ENCODE results near the gene SMARCE1.

SMARCE1 gene

DNA sequence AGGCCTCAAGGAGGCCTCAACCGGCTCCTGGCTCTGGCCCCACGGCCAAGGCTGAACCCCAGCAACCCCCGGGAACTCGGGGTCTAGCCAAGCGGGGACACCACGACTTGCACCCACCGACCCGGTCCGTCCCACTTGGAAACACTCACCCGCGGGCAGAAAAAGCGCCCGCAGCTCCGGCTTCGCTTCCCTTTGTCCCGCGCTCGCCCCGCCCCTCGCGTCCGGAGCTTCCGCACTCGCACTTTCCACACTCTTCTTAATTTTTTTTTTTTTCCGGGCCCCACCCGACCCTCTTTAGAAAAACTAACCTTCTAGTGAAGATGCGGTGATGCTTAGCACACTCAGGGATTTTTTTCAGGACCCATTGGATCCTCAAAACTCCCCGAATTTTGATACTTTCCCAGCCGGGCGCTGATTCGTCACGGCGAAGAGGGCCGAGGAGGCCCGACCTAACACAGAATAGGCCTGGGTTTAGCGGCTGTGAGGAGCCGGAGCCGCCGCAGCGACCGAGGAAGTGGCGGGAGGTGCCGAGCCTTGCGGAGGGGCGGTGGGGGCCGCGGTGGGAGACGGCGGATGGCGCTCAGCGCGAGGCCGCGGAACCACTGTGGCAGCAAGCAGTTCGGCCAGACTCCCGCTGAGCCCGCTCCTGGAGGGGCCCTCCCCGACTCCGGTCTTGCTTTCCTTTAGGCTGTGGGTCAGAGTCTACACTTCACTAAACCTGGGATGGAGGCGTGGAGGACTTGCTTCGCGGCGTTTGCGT lies at the start of gene SMARCE1:
Gene SMARCE1, minus strand, starts transcription at position 195 of the 760 bp plus-strand sequence. CDS start 2,016 bp downstream, outside the sequence.
- peak; percentile 78 for DNase-seq (ENCODE audit: low read depth, low spot score)

DNA sequence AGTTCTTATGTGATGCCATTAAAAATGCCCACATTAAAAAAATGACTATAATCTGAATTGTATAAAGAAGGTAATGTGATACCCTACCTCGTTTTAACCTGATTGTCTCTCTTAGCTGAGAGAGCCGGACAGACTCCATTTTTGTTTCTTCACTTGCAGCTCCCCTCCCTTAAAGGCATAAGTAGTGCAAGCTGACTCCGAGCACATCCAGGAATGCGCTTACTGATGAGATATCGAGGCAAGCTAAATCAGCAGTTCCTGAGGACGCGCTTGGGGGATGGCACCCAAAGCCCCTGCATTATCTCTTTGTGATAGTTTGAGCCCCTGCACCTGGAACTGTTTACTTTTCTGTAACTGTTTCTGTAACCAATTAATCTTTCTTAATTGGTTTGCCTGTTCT lies 49.7 kb upstream of the SMARCE1 start:
- peak; percentile 27 for DNase-seq (ENCODE audit: low read depth, low spot score)

DNA sequence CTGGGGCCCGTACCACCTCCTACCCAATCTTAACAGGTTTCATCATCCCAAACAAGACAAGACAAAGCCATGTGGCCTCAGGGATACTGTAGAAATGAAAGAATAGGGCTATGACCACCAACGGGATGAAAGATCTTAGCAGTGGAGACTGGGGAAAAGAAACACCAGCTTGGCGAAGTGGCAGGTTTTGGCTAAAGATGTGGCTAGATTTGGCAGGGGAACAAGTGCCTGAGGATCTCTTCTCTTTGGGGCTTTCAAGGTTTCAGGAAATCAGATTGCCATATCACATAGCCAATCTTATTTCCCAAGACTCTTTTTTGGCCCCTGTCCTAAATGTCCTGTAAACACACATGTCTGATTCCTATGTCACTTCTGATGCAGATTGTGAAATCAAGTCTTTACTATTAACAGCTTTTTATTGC lies 49.0 kb upstream of the SMARCE1 start:
- no peak for DNase-seq (ENCODE audit: low read depth, low spot score)

DNA sequence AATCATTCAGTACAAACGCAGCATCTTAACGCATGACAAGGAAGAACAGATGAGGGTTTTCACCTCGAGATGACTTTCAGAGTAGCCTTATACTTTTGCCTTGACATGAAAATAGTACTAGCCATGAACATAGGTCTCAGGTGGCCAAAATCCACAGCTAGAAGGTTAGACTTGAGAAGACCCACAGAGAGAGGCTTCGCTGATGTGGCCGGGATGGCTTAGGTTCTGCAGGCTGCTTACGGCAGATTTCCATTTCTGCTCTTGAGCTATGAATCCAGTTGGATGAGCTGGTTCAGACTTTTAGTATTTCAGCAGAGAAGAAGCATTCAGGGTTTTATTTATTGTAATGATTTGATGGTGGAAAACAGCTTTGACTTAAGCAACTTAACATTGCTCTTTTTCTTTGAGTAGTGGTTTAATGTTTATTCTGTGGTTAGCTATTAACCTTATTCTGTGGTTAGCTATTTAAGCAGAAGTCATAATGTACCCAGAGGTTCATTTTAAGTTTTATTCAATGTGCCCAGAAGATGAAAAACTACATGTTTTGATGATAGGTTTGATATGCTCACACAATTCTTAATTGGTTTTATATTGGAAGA lies 48.4 kb upstream of the SMARCE1 start:
- no peak for DNase-seq (ENCODE audit: low read depth, low spot score)

DNA sequence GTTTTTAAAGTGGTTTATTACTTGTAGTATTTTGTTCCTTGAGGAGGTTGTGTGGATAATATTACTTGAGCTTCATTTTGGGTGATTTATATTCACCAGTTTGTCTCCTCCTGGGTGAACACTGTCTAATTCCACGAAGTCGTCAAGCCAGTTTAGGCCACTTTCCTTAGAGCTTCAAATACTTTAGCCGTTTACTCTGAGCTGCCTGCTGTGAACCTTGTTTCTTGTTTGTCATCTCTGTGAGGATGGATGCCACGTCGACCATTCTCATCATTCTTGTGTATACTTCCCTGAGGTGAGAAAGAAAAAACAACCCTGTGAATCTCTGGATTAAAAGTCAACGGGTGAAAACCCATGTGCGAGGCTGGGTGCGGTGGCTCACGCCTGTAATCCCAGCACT lies 47.0 kb upstream of the SMARCE1 start:
- DNase-seq (ENCODE audit: low read depth, low spot score): peak; percentile 35

DNA sequence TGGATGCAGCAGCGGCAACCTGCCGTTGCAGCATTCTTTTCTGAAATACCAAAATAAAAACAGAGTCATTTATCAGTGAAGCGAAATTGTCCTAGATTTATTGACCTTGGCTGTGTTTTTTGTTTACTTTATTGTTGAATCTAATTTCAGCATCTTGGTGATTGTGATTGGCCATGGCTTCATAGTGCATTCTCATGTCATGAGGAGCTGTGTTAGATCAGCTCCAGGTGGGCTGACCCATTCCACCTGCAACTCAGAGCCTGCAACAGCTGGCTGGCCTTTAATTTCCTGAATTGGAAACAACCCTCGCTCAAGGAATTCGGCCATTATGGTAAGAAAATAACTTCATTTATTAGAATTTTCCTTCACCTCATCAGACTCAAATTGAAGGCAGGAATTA lies 39.5 kb upstream of the SMARCE1 start:
- DNase-seq (ENCODE audit: low read depth, low spot score): no peak

DNA sequence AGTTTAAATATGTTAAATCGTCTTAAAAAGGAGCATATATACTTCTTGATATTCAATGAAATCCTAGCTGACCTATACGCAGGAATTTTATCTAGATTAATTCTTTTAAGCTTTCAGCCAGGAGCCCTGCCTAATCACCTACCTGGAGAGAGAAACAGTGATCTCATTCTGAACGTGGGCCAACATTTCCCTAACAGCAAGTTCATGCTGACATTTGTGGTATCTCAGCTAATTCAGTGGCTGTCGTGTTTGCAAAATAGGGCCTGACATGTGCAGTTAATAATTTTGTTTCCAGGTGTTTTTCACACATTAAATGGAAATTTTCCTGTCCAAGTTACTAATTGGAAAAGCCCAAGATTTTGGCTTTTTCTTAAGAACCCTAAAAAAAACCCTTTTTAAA lies 38.6 kb upstream of the SMARCE1 start:
- no peak for DNase-seq (ENCODE audit: low read depth, low spot score)

DNA sequence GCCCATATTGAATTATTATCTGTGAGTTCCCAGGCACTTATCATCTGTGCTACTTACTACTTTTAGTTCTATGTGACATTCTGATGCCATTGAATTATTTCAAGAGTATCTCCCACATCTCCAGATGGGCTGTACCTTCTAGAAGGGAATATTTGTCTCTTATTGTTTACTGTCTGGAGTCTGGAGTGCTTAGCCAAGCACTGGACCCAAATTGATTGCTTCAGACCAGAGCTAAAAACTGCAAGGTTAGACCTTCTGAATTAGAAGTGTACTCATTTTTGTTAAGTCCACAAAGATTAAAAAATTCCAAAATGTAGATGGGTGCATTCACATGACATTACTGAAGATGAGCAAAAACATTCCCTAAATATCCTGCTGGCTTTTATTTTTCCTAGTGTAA lies 33.4 kb upstream of the SMARCE1 start:
- no peak for DNase-seq (ENCODE audit: low read depth, low spot score)

DNA sequence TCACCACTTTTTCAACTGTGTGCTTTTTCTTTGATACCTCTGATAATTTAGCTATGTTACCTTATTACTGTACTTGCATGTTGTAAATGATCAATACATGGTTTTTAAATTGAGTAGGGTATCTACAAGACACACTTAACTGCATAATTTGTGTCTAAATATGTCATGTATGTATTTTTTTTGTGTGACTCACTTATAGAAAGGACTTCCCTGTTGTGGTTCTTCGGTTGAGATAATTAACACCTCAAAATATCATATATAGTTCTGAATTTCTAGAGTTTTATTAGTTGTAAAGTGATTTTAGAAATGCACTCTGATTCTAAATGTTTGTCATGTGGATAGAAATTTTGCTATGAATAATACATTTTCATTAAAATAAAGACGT lies 31.9 kb upstream of the SMARCE1 start:
- no peak for DNase-seq (ENCODE audit: low read depth, low spot score)

DNA sequence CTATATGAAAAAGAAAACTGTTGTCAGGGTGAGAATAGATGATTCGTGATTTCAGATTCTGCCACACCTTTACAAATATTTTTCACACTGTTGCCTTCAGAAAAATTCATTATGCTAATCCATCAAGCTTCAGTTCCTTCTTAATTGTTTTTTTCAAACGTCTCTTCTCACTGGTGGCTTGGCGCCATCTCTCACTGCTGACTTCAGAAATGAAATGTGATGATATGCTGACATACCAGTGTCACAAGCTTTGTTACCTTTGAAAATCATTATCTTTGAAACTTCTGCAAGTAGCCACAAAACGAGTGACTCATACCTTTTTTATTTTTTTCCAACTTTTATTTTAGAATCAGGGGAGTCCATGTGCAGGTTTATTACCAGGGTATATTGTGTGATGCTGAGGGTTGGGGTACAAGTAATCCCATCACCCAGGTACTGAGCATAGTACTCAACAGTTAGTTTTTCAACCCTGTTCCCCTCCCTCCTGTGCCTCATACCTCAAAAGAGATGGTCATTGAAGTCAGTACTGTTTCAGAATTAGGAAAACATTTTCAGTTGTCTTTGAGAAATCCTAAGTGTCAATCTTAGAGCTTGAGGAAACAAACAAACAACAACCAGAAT lies 31.4 kb upstream of the SMARCE1 start:
- DNase-seq (ENCODE audit: low read depth, low spot score): no peak

DNA sequence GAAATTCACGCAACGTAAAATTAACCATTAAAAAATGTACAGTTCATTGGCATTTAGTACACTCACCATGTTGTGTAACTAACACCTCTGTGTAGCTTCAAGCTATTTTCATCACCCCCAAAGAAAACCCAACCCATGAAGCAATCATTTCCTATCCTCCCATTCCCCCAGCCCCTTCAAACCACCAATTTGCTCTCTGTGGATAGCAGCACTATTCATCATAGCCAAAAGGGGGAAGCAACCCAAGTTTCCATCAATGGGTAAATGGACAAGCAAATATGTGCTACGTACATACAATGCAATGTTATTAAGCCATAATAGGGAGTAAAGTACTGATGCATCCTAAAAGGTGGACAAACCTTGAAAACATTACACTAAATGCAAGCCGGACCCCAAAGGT lies 28.3 kb upstream of the SMARCE1 start:
- no peak for DNase-seq (ENCODE audit: low read depth, low spot score)

DNA sequence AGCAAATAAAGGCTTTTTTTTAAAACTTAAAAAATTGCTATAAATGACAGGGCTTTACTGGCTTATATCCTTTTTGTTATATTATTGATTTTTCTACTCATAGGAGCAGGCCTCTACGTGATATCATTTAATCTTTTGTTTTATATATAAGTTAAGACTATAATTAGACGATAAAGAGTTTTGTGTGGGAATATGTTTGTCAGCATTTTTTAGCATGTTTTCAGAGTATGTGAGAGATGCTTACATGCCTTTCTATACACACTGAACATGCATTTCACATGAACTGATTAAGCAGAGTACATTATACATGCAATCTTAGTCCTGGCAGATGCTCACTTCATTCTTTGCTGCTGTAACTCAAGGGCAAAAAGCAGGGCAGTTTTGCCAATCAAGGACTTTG lies 25.0 kb upstream of the SMARCE1 start:
- DNase-seq (ENCODE audit: low read depth, low spot score): no peak

DNA sequence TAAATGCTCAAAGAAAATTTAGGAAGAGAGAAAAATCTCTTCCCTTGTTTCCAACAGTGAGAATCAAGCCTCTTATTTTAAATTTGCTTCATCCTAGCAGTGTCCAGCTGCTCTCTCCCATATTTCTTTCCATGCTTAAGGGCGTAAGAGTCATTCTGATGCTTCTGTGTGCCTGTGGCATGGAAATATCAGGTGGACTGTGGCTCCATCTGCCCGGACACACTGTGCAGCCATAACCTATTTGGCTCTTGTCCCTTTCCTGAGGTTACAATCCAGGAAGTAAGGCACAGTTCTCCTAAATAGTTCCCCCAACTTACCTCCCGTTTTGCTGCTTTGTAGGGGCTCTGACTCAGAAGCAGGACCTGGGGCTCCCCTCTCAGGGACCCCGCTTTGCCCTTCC lies 23.7 kb upstream of the SMARCE1 start:
- DNase-seq (ENCODE audit: low read depth, low spot score): no peak

DNA sequence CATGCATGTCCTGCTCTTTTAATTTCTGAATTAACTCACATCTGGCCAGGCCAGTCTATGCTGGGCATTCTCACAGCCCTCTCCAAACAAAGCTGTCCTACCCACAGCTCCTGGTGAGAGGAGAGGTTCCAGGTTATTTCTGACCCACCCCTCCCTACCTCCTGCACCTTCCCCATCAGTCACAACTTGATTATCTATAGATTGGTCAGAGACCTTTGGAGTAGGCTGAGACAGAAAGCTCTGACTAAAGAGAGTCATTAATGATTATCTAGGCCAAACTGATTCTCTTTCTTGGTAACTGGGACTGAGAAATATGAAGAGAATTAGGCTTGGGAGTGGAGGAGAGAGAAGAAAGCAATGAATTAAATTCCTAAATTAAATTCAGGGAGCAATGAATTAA lies 18.7 kb upstream of the SMARCE1 start:
- no peak for DNase-seq (ENCODE audit: low read depth, low spot score)

DNA sequence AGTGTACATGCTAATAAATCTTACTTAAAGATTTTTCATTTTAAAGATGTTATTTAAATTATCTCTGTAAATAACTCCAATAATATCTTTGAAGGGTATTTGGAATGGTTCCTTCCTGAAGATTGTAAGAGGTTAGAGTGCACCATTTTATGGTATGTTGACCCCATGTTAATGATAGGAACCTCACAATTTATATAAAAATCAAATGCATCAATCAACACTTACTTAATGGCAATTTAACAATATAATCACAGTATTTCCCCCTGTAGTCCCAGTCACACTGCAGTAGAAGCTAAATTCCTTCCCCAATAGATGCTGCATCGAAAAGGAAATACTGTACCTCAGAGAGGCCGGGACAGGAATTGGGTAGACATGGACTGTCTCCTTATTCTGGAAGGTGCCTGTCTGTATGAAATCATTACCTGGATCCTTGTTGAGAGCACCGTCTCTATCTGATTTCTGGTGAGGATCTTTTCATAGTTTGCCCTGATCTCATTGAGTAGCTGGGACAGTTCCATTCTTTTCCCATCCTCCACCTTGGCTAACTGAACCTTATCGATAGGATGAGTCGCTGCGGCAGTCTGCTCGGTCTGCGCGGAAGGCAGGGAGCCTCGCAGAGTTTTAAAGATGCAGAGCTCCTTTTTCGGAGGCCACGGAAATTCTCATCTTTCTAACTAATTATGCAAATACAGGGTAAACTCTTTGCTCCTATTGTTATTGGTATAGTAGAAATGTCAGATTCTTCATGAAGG lies 17.1 kb upstream of the SMARCE1 start, which contains the start of gene KRT222:
Gene KRT222, minus strand, starts transcription at position 596 of the 752 bp plus-strand sequence. Its CDS starts 78 bp downstream, at position 518.
- DNase-seq (ENCODE audit: low read depth, low spot score): no peak

DNA sequence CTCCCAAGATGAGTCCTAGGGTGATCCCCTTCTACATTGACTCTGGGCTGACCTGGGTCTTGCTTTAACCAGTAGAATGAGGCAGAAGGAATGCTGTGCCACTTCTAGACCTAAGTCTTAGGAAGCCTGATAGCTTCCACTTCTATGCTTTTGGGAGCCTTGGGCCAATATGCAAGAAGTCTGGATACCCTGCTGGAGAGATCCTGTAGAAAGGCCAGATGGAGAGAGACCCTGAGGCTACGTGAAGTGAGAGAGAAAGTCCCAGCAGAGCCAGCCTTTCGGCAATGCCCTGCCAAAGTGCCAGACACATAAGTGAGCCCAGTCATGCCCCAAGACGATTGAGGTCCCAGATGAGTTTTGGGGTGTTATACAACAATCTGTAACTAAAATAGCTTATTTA lies 15.6 kb upstream of the SMARCE1 start:
- DNase-seq (ENCODE audit: low read depth, low spot score): peak; percentile 66

DNA sequence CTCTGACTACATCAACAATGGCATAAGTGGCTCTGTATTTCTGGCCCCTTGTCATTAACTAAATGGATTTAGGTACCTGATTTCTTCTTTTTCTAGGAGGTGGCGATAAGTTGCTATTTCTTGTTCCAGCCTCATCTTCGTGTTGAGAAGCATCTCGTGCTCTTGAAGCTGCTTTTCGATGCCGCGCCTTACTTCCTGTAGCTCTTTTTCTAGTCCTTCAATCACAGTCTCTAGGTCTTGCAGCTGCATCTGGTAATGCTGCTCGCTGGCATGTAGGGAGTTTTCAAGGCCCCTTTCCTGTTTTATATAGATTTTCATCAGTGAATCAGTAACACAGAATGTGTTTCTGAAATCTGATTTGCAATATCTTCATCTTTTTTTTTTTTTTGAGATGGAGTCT lies 12.3 kb upstream of the SMARCE1 start:
- no peak for DNase-seq (ENCODE audit: low read depth, low spot score)

DNA sequence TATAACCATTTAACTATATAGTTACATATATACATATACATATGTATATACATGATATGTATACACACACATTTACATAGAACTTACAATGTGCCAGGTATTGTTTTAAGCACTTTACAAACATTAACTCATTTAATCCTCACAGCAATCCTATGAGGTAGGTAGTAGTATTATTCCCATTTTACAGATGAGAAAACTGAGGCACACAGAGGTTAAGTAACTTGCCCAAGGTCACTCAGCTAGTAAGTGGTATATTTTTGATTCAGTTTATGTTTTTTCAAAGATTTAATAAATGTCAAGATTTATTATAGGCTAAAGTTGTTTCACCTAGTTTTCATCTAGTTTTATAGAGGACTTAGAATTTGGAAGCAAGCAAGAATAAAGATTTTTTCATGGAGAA lies 10.8 kb upstream of the SMARCE1 start:
- no peak for DNase-seq (ENCODE audit: low read depth, low spot score)

DNA sequence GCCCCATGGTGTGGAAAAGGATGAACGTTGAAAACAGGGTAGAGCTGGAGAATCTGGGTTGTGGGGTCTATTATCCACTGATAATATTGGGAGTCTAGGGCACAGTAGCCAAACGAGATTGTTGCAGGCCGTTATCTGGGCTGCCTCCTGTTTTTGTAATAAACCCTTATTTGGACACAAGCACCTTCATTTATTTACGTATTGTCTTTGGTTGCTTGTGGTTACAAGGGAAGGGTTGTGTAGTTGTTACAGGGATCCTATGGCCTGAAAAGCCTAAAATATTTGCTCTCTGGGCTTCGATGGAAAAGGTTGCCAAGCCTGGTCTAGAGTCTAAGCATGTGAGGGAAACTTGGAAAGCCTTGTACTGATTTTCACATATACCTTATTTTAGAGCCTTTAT lies 4.3 kb upstream of the SMARCE1 start:
- no peak for DNase-seq (ENCODE audit: low read depth, low spot score)

DNA sequence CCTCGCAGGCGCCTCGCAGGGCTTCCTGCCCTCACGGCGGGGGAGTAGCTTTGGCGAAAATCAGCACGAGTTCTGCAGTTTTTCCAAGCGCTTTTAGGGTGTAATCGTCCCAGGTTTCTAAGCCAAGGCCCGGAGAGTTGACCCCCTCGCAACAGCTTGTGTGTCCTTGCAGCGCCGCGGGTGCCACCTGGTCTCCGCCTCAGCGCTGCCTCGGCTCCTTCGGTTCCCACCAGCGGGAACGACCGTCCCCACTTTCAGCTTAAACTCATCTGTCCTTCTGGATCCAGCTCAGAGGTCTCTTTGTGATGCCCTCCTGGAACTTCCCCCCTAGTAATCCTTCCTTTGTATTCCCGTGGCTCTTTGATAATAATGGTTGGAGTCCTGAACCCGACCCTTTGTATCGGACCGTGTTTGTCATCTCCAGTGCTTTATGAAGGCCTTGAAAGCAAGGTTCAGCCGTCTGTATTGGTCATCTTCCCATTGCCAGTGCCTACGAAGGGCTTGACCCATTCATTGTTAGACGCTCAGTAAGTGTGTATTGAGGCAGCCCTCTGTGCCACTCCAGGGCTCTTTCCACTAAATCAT lies 858 bp upstream of the SMARCE1 start:
- peak; percentile 77 for DNase-seq (ENCODE audit: low read depth, low spot score)

DNA sequence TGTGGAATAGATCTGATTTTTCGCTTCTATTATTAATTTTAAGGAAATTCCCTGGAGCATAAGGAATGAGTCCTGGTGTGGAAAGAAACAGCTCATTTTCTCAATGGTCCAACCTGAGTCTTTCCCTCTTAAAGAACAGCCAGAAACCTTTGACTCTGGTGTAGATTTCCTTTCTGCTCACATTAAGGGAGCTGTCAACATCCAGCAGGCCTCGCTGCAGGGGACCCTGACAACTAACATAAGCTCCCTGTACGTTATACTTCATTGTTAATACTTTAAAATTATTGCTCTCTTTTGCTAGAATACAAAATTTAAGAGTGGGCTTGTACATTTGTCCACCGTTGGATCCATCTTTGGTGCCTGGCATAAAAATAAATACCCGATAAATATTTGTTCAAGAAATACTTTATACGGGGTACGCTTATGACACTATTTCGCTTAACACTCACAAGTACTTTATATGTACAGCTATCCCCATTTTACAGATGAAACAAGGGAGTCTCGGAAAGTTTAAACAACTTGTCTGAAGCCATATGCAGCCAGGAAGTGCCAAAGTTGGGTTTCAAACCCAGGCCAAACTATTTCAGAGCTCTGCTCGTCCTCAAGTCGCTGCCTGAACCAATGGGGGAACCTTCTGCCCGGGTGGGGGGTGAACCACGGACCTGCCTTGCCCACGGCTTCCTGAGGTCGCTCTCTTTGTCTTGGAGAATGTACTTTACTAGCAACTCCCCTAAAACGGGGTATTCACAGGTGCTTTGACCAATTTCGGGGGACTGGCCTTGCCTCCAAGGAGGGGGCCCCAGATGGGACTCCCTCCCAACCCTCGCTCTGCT lies 611 bp downstream of the SMARCE1 start:
- DNase-seq (ENCODE audit: low read depth, low spot score): peak; percentile 70
